H54 (cell line): ENCODE measurements around the gene MPPED1.

Experiments
- DNase-seq: peaks from one replicate; pipeline ENCODE4 v3.0.0; 2011; ENCODE audit warnings: low spot score, mixed read lengths; ENCODE audit not compliant: insufficient read length
- FAIRE-seq: peaks from 3 replicates; lab custom pipeline; 2011; peaks lifted over from hg19 to GRCh38; lab: Jason Lieb, UNC
- POLR2A ChIP-seq: IDR thresholded peaks from 2 replicates; pipeline ENCODE4 v1.6.1; 2011; ENCODE audit warnings: low read depth, mild to moderate bottlenecking, low read length

Gene MPPED1

DNA sequence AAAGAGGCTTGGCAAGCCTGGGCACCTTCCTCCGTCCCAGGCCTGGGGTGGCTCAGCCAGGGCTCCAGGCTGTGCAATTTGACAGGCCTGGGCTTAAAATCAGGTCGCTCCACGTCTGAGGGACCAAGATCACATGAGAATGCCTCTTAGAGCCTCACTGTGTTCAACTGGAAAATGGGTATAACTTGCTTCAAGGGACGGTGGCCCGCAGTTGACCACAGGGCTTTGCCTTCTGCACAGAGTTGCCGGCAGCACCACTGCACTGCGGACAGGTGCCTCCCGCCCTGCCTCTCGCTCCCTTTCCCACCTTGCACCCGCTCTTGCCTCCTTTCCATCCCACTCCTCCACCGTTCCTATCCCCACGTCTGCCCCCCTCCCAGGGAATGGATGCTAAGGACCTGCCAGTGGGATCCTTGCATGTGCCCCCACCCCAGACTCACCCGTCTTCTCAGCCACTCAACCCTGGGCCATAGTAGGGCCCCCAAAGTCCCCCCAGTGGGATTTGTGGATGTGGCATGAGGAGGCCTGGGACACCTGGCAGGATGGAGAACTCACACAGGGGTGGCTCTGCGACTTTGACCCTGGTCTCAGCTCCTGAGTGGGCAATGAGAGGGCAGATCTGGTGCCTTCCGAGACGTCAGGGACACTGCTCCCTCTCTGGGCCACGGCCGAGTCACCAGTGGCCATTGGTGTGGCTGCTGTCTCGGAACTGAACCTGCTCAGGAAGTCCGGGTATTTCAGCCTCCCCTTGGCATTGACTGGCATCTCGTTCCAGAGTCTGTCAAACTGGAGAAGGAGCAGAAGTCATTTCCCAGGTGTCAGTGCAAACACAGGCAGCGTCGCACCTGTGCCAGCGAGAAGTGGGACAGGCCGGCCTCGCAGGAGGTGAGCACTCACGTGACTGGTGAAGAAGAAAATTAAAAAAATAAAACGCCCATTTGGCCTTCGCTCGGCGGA lies 128.0 kb downstream of the MPPED1 start:
- DNase-seq, result no peak
- TF ChIP-seq POLR2A, result no peak
- FAIRE-seq, result no peak

DNA sequence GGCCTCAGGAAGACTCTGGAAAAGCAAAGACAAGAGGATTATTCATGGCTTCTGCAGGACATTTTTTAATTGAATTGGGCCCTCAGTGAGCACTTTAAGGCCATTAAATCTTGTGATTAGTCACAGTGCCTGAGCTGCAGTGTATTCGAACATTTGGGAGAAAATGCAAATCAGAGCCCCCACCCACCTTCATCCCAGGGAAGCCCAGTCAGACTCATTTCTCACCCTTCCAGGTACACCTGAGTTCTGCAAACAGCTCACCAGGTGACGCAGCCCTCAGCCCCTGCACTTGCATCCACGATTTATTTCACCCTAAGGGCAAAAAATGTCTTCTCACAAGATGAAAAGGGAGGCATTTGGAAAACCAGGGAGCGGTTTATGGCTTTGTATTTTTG lies 128.7 kb downstream of the MPPED1 start:
- no peak for DNase-seq
- TF ChIP-seq POLR2A, result no peak
- FAIRE-seq, result no peak

DNA sequence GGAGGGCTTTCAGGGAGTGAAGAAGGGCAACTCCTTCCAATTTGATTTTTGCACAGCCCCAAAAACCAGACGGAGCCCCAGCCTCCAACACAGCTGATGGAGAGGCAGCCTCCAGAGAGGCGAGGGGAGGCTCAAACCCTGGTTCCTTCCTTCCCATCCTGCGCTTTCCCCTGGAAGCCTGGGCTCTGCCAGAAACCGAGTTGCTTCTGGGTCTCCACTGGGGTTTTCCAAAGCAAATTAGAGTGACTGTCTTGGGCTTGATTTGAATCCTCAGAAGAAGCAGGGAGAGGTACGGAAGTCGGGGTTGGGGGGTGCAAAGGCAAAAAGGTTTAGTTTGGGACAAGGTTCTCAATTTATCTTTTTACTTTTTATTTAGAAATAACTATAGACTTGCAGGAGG lies 129.2 kb downstream of the MPPED1 start:
- DNase-seq (no peak), FAIRE-seq (no peak)
- no peak for TF ChIP-seq POLR2A

- TF ChIP-seq POLR2A, result no peak
- FAIRE-seq (no peak), DNase-seq (no peak)
Measured at GRCh38 chr22:43541462-43542407, 129.9 kb downstream of the MPPED1 start.

DNA sequence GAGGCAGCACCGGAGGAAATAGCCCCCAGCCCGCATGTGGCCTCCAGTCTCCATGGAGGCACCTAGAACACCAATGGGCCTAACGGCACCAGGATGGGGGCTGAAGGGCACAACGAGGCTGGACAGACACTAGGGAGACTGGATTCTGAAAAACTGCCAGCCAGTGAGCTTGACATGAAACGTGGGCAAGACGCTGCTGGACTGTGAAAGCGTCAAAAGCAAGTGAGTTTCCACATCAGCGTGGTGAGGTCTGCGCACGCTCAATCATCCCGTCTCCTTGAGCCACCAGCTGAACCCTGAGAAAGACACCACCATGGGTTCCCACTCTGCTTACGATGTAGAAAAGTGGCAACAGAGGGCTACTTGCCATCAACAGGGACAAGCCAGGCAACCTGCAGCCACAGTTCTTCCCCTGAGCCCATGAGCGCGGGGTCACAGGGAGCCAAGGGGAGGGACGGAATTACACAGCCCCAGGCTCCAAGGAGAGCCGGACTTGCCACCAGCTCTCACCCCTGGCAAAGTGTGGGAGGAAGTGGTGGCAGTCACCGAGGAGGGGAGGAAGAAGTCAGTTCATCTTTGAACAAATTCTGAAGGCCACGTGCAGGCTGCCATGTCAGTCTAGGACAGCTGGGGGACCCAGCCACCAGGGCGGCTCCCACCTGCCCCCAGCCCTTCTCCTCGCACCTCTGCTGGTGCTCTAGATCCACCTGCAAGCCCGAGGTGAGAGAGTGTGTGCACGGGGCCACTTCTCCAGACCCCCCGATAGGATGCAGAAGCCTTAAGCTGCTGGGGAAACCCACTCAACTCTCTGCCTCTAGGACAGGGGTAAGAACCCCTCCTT lies 131.1 kb downstream of the MPPED1 start:
- DNase-seq, result no peak
- no peak for FAIRE-seq
- no peak for TF ChIP-seq POLR2A

GRCh38 chr22:43543522-43544288 lies 131.9 kb downstream of the MPPED1 start:
- no peak for TF ChIP-seq POLR2A
- no peak for FAIRE-seq
- no peak for DNase-seq

DNA sequence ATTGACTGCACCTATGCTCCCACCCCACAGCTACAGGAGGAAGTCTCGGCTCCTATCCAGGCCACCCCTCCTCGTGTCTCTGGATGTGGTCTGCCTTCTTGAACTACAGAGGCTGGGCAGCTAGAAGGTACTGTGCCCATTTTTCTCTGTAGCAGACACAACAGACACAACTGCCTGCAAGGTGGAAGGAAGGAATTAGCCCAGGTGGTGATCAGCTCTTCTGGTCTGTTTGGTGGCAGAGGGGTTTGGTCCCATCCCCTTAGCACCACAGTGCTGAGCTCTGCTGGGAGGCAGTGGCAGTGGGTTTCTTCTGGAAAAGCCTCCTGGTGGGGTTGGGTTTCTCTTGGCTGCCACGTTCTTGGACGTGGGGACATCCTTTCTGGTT lies 132.5 kb downstream of the MPPED1 start:
- no peak for FAIRE-seq
- no peak for TF ChIP-seq POLR2A

GRCh38 chr22:43546186-43546585 lies 134.4 kb downstream of the MPPED1 start:
- DNase-seq (no peak), FAIRE-seq (no peak)
- TF ChIP-seq POLR2A, result no peak

More for the DNA sequence above, 132.5 kb downstream of the MPPED1 start:
- no peak for DNase-seq

GRCh38 chr22:43550024-43550620 lies 138.3 kb downstream of the MPPED1 start:
- FAIRE-seq (no peak), DNase-seq (no peak)
- no peak for TF ChIP-seq POLR2A

GRCh38 chr22:43550672-43551071 lies 138.9 kb downstream of the MPPED1 start:
- no peak for FAIRE-seq
- TF ChIP-seq POLR2A, result no peak
- no peak for DNase-seq

- TF ChIP-seq POLR2A, result no peak
- FAIRE-seq, result no peak
- no peak for DNase-seq
Measured at GRCh38 chr22:43553451-43554258, 141.8 kb downstream of the MPPED1 start.
